Uterus (tissue), 2 donors: ENCODE results near the gene DCAF8L1.
"Not testable (repeated sequence)": the region's sequence is repeated elsewhere in the genome, so short reads cannot be mapped to it uniquely, and the experiment has no call there.

ENCODE experiments used
- CTCF ChIP-seq, 4 experiments: fragments of 200-600 bp in 2 of 4; fragments of 450-650 bp in 2 of 4; sonication (generic) in 2 of 4; IDR thresholded peaks; one replicate each; pipeline ENCODE4 v1.5.1; 2016 to 2019; ENCODE audit warnings: antibody characterized with exemption in 4 of 4, mild to moderate bottlenecking in 2 of 4, moderate library complexity in 1 of 4
- POLR2A ChIP-seq, 2 donors: fragments of 450-650 bp; IDR thresholded peaks; one replicate each; pipeline ENCODE4 v1.6.1; 2016; ENCODE audit warnings: antibody characterized with exemption in 2 of 2, mild to moderate bottlenecking in 1 of 2, moderate library complexity in 1 of 2

GRCh38 chrX:27960410-27960809 is 20.8 kb downstream of the DCAF8L1 start:
- TF ChIP-seq POLR2A, CTCF (IDR thresholded peaks at IDR 0.05): not testable (repeated sequence)
